Left lobe of liver (tissue), 2 donors: ENCODE results near the gene SPINK14. TPM values are rescaled to one million over a fixed set of nuclear protein-coding genes. Genes with fewer than 3 reads are reported as not detected.

Experiments used
- ATAC-seq: fragments of 200-7000 bp; cut with Tn5 transposase; one replicate; pipeline ENCODE4 v1.9.1; 2020; ENCODE audit warnings: mild to moderate bottlenecking, moderate library complexity
- DNase-seq: peaks from one replicate; pipeline ENCODE4 v3.0.0-alpha.2; 2020; ENCODE audit warnings: low spot score
- total RNA-seq: library from RNA; stranded (reverse); gene quantifications from one replicate; pipeline ENCODE4 v1.2.1, GENCODE V29; 2021
- donor health status: DM: no; HTN: no; CAD: no; lungs with moderate emphysema.
- donor health status: DM: no; HTN: yes; CAD: no.

Gene SPINK14
- total RNA-seq: not detected

GRCh38 chr5:148168246-148168645 lies at the start of gene SPINK14:
TSS of gene SPINK14 (plus strand) at chr5:148168546. CDS start at chr5:148169733, 1,187 bp downstream.
- no peak for DNase-seq
- no peak for ATAC-seq

GRCh38 chr5:148120317-148120716 lies 48.0 kb upstream of the SPINK14 start:
- DNase-seq (no peak), ATAC-seq (no peak)

GRCh38 chr5:148125641-148126040 lies 42.7 kb upstream of the SPINK14 start:
- DNase-seq (no peak), ATAC-seq (peak; percentile 50)

GRCh38 chr5:148135091-148136048 lies 33.0 kb upstream of the SPINK14 start:
- ATAC-seq (no peak), DNase-seq (no peak)

- ATAC-seq: no peak
- no peak for DNase-seq
Measured at GRCh38 chr5:148140846-148141245, 27.5 kb upstream of the SPINK14 start.

GRCh38 chr5:148141645-148142044 lies 26.7 kb upstream of the SPINK14 start:
- DNase-seq (no peak), ATAC-seq (no peak)

GRCh38 chr5:148145916-148146315 lies 22.4 kb upstream of the SPINK14 start:
- ATAC-seq: no peak
- DNase-seq: no peak

- peak; percentile 27 for ATAC-seq
- DNase-seq: no peak
Measured at GRCh38 chr5:148146487-148146886, 21.9 kb upstream of the SPINK14 start.

- DNase-seq (no peak), ATAC-seq (peak; percentile 96)
Measured at GRCh38 chr5:148147415-148147814, 20.9 kb upstream of the SPINK14 start.

- ATAC-seq (no peak), DNase-seq (no peak)
Measured at GRCh38 chr5:148151872-148152271, 16.5 kb upstream of the SPINK14 start.

GRCh38 chr5:148152781-148153180 lies 15.6 kb upstream of the SPINK14 start:
- DNase-seq: no peak
- ATAC-seq: no peak

- no peak for DNase-seq
- ATAC-seq: no peak
Measured at GRCh38 chr5:148156609-148157008, 11.7 kb upstream of the SPINK14 start.

GRCh38 chr5:148162038-148162437 lies 6.3 kb upstream of the SPINK14 start:
- DNase-seq: no peak
- ATAC-seq: no peak

- no peak for DNase-seq
- ATAC-seq: no peak
Measured at GRCh38 chr5:148163345-148163744, 5.0 kb upstream of the SPINK14 start.

GRCh38 chr5:148166550-148167283 lies 1.6 kb upstream of the SPINK14 start:
- ATAC-seq (no peak), DNase-seq (no peak)

- DNase-seq (no peak), ATAC-seq (no peak)
Measured at GRCh38 chr5:148172377-148172776, 4.0 kb downstream of the SPINK14 start.

GRCh38 chr5:148176480-148176879 lies 8.1 kb downstream of the SPINK14 start:
- no peak for ATAC-seq
- DNase-seq: no peak

- no peak for ATAC-seq
Measured at GRCh38 chr5:148177207-148177606, 8.9 kb downstream of the SPINK14 start.

GRCh38 chr5:148179234-148179824 lies 11.0 kb downstream of the SPINK14 start:
- ATAC-seq (peak; percentile 90), DNase-seq (no peak)

More at GRCh38 chr5:148177207-148177606, 8.9 kb downstream of the SPINK14 start:
- no peak for DNase-seq

- ATAC-seq: peak; percentile 36
- DNase-seq: no peak
Measured at GRCh38 chr5:148186248-148187003, 18.1 kb downstream of the SPINK14 start.

- DNase-seq: no peak
- no peak for ATAC-seq
Measured at GRCh38 chr5:148191010-148191409, 22.7 kb downstream of the SPINK14 start.
